Measurements from ENCODE around the gene CIT.

Gene CIT

GRCh38 chr12:119728444-119728745 lies 148.7 kb downstream of the CIT start:
- ChIA-PET POLR2A (no interaction called here), CTCF (interaction anchor here (0.7 to 1.3 kb wide), 2 partner anchors 52 to 94 kb away, joined by 3 to 4 read pairs; no protein-coding TSS in a partner anchor)
- H3K27ac ChIP-seq (ENCODE audit: extremely low read depth, low read depth, low read length), result no peak overlapping the region

GRCh38 chr12:119727600-119728443 lies 149.3 kb downstream of the CIT start:
- ChIA-PET POLR2A (no interaction called here), CTCF (interaction anchor here (0.7 to 1.3 kb wide), 3 partner anchors 53 to 962 kb away, joined by 3 to 4 read pairs (median 4); no protein-coding TSS in a partner anchor)
- no peak for TF ChIP-seq ZNF202 (tag by site-specific recombination; IDR thresholded peaks at IDR 0.05; ENCODE audit: borderline replicate concordance)
- TF ChIP-seq ZNF394 (tag by site-specific recombination; IDR thresholded peaks at IDR 0.05; ENCODE audit: borderline replicate concordance), result no peak
- no peak for TF ChIP-seq ZNF223 (tag by site-specific recombination; IDR thresholded peaks at IDR 0.05)
- no peak for TF ChIP-seq ZNF48 (tag by site-specific recombination; IDR thresholded peaks at IDR 0.05)
- Histone ChIP-seq H3K9me3 (ENCODE audit: control insufficient read depth, insufficient read depth, low read depth, low read length) (no peaks in the 10 kb centered on the region), H3K36me3 (ENCODE audit: control insufficient read depth in 2 of 2, insufficient read depth in 1 of 2, low read length in 2 of 2) (peaks cover 20 to 37% of the 10 kb centered on the region in 2 experiments), H3K4me3 (ENCODE audit: low read depth, low read length) (no peak overlapping the region), H3K27ac (ENCODE audit: extremely low read depth, low read depth, low read length) (no peak overlapping the region), H3K4me1 (ENCODE audit: control insufficient read depth, insufficient read depth, low read length) (no peaks in the 10 kb centered on the region)

More at GRCh38 chr12:119728444-119728745, 148.7 kb downstream of the CIT start:
- Histone ChIP-seq H3K36me3 (ENCODE audit: control insufficient read depth in 2 of 2, insufficient read depth in 1 of 2, low read length in 2 of 2) (peaks cover 23 to 42% of the 10 kb centered on the region in 2 experiments; a peak in 2 of 3 replicates), H3K4me1 (ENCODE audit: control insufficient read depth, insufficient read depth, low read length) (no peaks in the 10 kb centered on the region), H3K9me3 (ENCODE audit: control insufficient read depth, insufficient read depth, low read depth, low read length) (no peaks in the 10 kb centered on the region), H3K4me3 (ENCODE audit: low read depth, low read length) (no peak overlapping the region)
- no peak for TF ChIP-seq SCRT2 (tag by site-specific recombination; IDR thresholded peaks at IDR 0.05)

- CTCF ChIA-PET, result no interaction called here
- Histone ChIP-seq H3K27ac (ENCODE audit: extremely low read depth, low read depth, low read length) (no peak overlapping the region), H3K36me3 (ENCODE audit: control insufficient read depth in 2 of 2, insufficient read depth in 1 of 2, low read length in 2 of 2) (peaks cover 17 to 45% of the 10 kb centered on the region in 2 experiments), H3K4me1 (ENCODE audit: control insufficient read depth, insufficient read depth, low read length) (no peaks in the 10 kb centered on the region), H3K9me3 (ENCODE audit: control insufficient read depth, insufficient read depth, low read depth, low read length) (no peaks in the 10 kb centered on the region), H3K4me3 (ENCODE audit: low read depth, low read length) (no peak overlapping the region)
- POLR2A ChIA-PET, result no interaction called here
- TF ChIP-seq MYNN (tag by site-specific recombination; IDR thresholded peaks at IDR 0.05; ENCODE audit: borderline replicate concordance) (no peak), ZNF548 (tag by site-specific recombination; IDR thresholded peaks at IDR 0.05) (no peak), ZNF501 (tag by site-specific recombination; IDR thresholded peaks at IDR 0.05) (no peak), CTCF (tag by site-specific recombination; IDR thresholded peaks at IDR 0.05) (no peak), ZBTB10 (tag by site-specific recombination; IDR thresholded peaks at IDR 0.05) (no peak), ZNF302 (tag by site-specific recombination; IDR thresholded peaks at IDR 0.05; ENCODE audit: low read depth) (no peak), ZNF221 (tag by site-specific recombination; IDR thresholded peaks at IDR 0.05; ENCODE audit: borderline replicate concordance) (no peak), OSR2 (tag by site-specific recombination; IDR thresholded peaks at IDR 0.05) (no peak), ZBTB21 (tag by site-specific recombination; IDR thresholded peaks at IDR 0.05) (no peak), ZSCAN4 (tag by site-specific recombination; IDR thresholded peaks at IDR 0.05) (no peak), GLI4 (tag by site-specific recombination; IDR thresholded peaks at IDR 0.05) (no peak), ZNF621 (tag by site-specific recombination; IDR thresholded peaks at IDR 0.05) (no peak), ZNF157 (tag by site-specific recombination; IDR thresholded peaks at IDR 0.05) (no peak), ZNF76 (tag by site-specific recombination; IDR thresholded peaks at IDR 0.05; ENCODE audit: borderline replicate concordance, low read depth) (no peak), ZNF610 (tag by site-specific recombination; IDR thresholded peaks at IDR 0.05; ENCODE audit: borderline replicate concordance) (no peak), ZNF580 (tag by site-specific recombination; IDR thresholded peaks at IDR 0.05) (no peak), ZNF354C (tag by site-specific recombination; IDR thresholded peaks at IDR 0.05; ENCODE audit: borderline replicate concordance, low read depth) (no peak), YY2 (tag by site-specific recombination; IDR thresholded peaks at IDR 0.05) (no peak)
Observed at GRCh38 chr12:119725523-119725922, 151.6 kb downstream of the CIT start.
